MM.1S (cell line): ENCODE data around the gene GEMIN5.

Experiments used
- DNase-seq: peaks from one replicate; pipeline ENCODE4 v3.0.0-alpha.2; 2015
- H2AFZ ChIP-seq: fragments of 300-600 bp; sonication (generic); 2 replicates; pipeline ENCODE4 v1.6.0; 2016; ENCODE audit warnings: antibody characterized with exemption, low read length
- H3F3A ChIP-seq: fragments of 300-600 bp; sonication (generic); 2 replicates; pipeline ENCODE4 v1.6.1; 2016; ENCODE audit warnings: mild to moderate bottlenecking, antibody characterized with exemption, low read length, moderate library complexity, mixed read lengths; ENCODE audit not compliant: insufficient read depth
- H3K27ac ChIP-seq: fragments of 300-600 bp; sonication (generic); 2 replicates; pipeline ENCODE4 v1.5.1; 2016; ENCODE audit warnings: mild to moderate bottlenecking, low read length
- H3K27me3 ChIP-seq: fragments of 300-600 bp; sonication (generic); replicated peaks from 2 replicates; pipeline ENCODE4 v1.6.0; 2016; ENCODE audit warnings: low read length; ENCODE audit not compliant: insufficient read depth
- H3K36me3 ChIP-seq: fragments of 300-600 bp; sonication (generic); replicated peaks from 2 replicates; pipeline ENCODE4 v1.6.1; 2016; ENCODE audit warnings: mild to moderate bottlenecking, low read length, mixed read lengths; ENCODE audit not compliant: insufficient read depth
- H3K4me1 ChIP-seq: fragments of 300-600 bp; sonication (generic); 2 replicates; pipeline ENCODE4 v1.6.1; 2016; ENCODE audit warnings: low read length, mixed read lengths
- H3K4me2 ChIP-seq: fragments of 300-600 bp; sonication (generic); 2 replicates; pipeline ENCODE4 v1.6.0; 2016; ENCODE audit warnings: low read depth, low read length
- H3K4me3 ChIP-seq: fragments of 300-600 bp; sonication (generic); 2 replicates; pipeline ENCODE4 v1.5.1; 2016; ENCODE audit warnings: low read length, mixed read lengths
- H3K79me2 ChIP-seq: fragments of 300-600 bp; sonication (generic); 2 replicates; pipeline ENCODE4 v1.6.1; 2016; ENCODE audit warnings: mixed run types, low read length, mixed read lengths
- H3K9ac ChIP-seq: fragments of 300-600 bp; sonication (generic); 2 replicates; pipeline ENCODE4 v1.6.1; 2016; ENCODE audit warnings: low read length, mixed read lengths
- H3K9me2 ChIP-seq: fragments of 300-600 bp; sonication (generic); replicated peaks from 2 replicates; pipeline ENCODE4 v1.6.1; 2016; ENCODE audit warnings: mild to moderate bottlenecking, low read length, mixed read lengths; ENCODE audit not compliant: insufficient read depth
- H3K9me3 ChIP-seq: fragments of 300-600 bp; sonication (generic); replicated peaks from 2 replicates; pipeline ENCODE4 v1.6.1; 2016; ENCODE audit warnings: mild to moderate bottlenecking, low read length, mixed read lengths; ENCODE audit not compliant: insufficient read depth
- H4K20me1 ChIP-seq: fragments of 300-600 bp; sonication (generic); 2 replicates; pipeline ENCODE4 v1.6.1; 2016; ENCODE audit warnings: mild to moderate bottlenecking, low read length, moderate library complexity, mixed read lengths; ENCODE audit not compliant: insufficient read depth
- EZH2 ChIP-seq: fragments of 300-600 bp; sonication (generic); optimal IDR thresholded peaks from 2 replicates; pipeline ENCODE3; 2017; ENCODE audit warnings: low read depth, mild to moderate bottlenecking, antibody characterized with exemption, low read length, mixed read lengths
- EZH2phosphoT487 ChIP-seq: fragments of 300-600 bp; sonication (generic); IDR thresholded peaks from 2 replicates; pipeline ENCODE4 v1.6.1; 2018; ENCODE audit warnings: antibody characterized with exemption, low read length
- TF ChIP-seq, protein P1 (sequence below): fragments of 300-600 bp; sonication (generic); IDR thresholded peaks from 2 replicates; pipeline ENCODE4 v1.5.1; 2016; ENCODE audit warnings: antibody characterized with exemption, low read length, mixed read lengths

Gene GEMIN5

DNA sequence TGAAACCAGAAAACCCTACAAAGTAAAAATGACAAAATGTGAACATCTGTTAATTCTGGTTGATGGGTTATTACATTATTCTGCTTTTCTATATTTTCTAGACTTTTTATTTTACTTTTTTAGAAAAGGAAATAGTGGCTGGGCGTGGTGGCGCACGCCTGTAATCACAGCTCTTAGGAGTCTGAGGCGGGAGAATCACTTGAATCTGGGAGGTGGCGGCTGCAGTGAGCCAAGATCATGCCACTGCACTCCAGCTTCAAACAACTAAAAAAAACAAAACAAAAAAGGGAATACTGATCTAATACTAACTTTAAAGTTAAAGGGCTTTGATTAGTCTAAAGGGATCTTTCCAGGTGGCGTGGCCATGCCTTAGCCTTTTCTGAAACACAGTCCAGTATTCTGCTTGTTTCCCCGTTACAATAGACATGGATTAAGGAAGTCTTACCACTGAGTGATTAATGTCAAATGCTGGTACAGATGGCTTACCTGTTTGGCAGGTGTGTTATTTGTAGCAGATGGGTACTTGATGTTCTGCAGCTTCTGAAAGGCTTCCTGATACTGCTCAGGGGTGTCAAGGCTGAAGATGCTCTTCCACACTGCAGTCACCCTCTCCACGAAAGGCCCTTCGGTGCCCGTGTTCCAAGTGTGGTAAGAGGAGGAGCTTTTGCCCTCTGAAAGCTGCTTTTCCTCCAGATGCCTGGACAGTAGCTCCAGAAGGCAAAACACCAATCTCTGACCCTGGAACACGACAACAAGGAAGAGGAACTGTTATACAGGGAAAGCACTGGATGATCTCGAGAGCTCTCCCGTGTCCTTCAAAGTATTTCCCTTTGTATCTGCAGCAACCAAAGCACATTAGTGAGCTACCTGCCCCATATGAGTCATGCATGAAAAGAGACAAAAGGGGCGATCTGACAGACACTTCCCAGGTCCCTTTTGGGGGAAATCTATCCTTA is 42.1 kb downstream of the GEMIN5 start:
- no peaks in the 10 kb centered on the region for H3K79me2 ChIP-seq
- no peak for TF ChIP-seq EZH2
- TF ChIP-seq EZH2phosphoT487 = no peak
- TF ChIP-seq, protein P1, sequence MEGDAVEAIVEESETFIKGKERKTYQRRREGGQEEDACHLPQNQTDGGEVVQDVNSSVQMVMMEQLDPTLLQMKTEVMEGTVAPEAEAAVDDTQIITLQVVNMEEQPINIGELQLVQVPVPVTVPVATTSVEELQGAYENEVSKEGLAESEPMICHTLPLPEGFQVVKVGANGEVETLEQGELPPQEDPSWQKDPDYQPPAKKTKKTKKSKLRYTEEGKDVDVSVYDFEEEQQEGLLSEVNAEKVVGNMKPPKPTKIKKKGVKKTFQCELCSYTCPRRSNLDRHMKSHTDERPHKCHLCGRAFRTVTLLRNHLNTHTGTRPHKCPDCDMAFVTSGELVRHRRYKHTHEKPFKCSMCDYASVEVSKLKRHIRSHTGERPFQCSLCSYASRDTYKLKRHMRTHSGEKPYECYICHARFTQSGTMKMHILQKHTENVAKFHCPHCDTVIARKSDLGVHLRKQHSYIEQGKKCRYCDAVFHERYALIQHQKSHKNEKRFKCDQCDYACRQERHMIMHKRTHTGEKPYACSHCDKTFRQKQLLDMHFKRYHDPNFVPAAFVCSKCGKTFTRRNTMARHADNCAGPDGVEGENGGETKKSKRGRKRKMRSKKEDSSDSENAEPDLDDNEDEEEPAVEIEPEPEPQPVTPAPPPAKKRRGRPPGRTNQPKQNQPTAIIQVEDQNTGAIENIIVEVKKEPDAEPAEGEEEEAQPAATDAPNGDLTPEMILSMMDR = no peak
- H3K9me3 ChIP-seq = no peaks in the 10 kb centered on the region; the same call in 1 of the 2 replicates
- H3K4me1 ChIP-seq = no peaks in the 10 kb centered on the region
- no peaks in the 10 kb centered on the region for H3K9me2 ChIP-seq
- peaks cover 11% of the 10 kb centered on the region for H3K36me3 ChIP-seq
- H3K4me3 ChIP-seq = no peak overlapping the region
- H3K27me3 ChIP-seq = no peaks in the 10 kb centered on the region
- no peaks in the 10 kb centered on the region for H3F3A ChIP-seq
- H4K20me1 ChIP-seq = no peaks in the 10 kb centered on the region
- no peak overlapping the region for H3K9ac ChIP-seq
- H3K4me2 ChIP-seq = no peak overlapping the region
- no peak overlapping the region for H3K27ac ChIP-seq
- no peak for DNase-seq
- H2AFZ ChIP-seq = no peak overlapping the region

DNA sequence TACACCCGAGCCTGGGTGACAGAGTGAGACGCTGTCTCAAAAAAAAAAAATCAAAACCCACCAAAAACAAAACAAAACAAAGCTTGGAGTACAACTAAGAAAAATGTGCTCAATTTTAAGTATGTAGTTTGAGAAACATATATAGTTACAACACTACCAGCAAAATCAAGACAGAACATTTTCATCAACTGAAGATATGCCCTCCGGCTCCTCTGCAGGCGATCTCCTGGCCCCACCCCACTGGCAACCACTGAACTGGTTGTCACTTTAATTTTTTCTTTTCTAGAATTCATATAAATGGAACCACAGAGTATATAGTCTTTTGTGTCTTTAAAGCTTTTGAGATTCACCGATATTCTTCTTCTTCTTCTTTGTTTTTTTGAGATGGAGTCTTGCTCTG is 44.6 kb downstream of the GEMIN5 start:
- no peak for DNase-seq
- no peak overlapping the region for H3K4me3 ChIP-seq
- H3F3A ChIP-seq = no peaks in the 10 kb centered on the region
- no peaks in the 10 kb centered on the region for H3K9me3 ChIP-seq
- no peaks in the 10 kb centered on the region for H3K79me2 ChIP-seq
- H2AFZ ChIP-seq = no peak overlapping the region
- no peak for TF ChIP-seq EZH2phosphoT487
- TF ChIP-seq, protein P1 = no peak
- TF ChIP-seq EZH2 = no peak
- no peaks in the 10 kb centered on the region for H3K4me1 ChIP-seq
- no peak overlapping the region for H3K9ac ChIP-seq
- no peaks in the 10 kb centered on the region; the same call in none of the 2 replicates for H3K36me3 ChIP-seq
- H3K27me3 ChIP-seq = no peaks in the 10 kb centered on the region
- H4K20me1 ChIP-seq = no peaks in the 10 kb centered on the region
- H3K27ac ChIP-seq = no peak overlapping the region
- no peaks in the 10 kb centered on the region for H3K9me2 ChIP-seq
- no peak overlapping the region for H3K4me2 ChIP-seq

DNA sequence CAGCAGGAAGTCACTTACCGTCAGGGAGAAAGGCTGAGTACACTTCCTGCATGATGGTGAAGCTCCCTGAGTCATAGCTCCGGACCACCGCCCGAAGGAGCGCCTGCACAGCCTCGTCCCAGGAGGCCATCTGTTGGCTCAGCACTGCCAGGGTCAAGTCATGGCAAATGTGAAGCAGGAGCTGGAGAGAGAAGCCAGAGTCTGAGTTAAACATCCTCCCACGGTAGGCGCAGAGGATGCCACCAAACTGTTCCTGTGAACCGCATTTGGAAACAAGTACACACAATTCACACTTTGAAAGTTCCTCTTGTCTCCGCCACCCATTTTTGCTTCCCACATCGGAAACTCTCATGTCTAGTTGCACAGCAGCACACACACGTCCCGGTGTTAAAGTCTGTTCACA is 45.6 kb downstream of the GEMIN5 start:
- no peak overlapping the region for H3K27ac ChIP-seq
- H3K4me2 ChIP-seq = no peak overlapping the region
- H3K9ac ChIP-seq = no peak overlapping the region
- H3K9me3 ChIP-seq = no peaks in the 10 kb centered on the region
- no peaks in the 10 kb centered on the region for H3F3A ChIP-seq
- no peaks in the 10 kb centered on the region for H3K4me1 ChIP-seq
- H3K9me2 ChIP-seq = no peaks in the 10 kb centered on the region
- no peak for DNase-seq
- no peak overlapping the region for H2AFZ ChIP-seq
- no peak overlapping the region for H3K4me3 ChIP-seq
- no peaks in the 10 kb centered on the region for H4K20me1 ChIP-seq
- H3K27me3 ChIP-seq = no peaks in the 10 kb centered on the region
- peaks cover 7% of the 10 kb centered on the region for H3K36me3 ChIP-seq
- TF ChIP-seq EZH2 = no peak
- no peak for TF ChIP-seq EZH2phosphoT487
- TF ChIP-seq, protein P1 = no peak
- no peaks in the 10 kb centered on the region for H3K79me2 ChIP-seq
